HG03064 (cell line): ENCODE measurements around the gene ICAM1.

Source experiments
- ATAC-seq: cut with Tn5 transposase; IDR thresholded peaks from one replicate; pipeline ENCODE4 v1.9.1; 2021; ENCODE audit warnings: low read depth; ENCODE audit not compliant: unreplicated experiment

ICAM1 gene

GRCh38 chr19:10320602-10321416, 49.9 kb downstream of the ICAM1 start:
- no peak for ATAC-seq

DNA sequence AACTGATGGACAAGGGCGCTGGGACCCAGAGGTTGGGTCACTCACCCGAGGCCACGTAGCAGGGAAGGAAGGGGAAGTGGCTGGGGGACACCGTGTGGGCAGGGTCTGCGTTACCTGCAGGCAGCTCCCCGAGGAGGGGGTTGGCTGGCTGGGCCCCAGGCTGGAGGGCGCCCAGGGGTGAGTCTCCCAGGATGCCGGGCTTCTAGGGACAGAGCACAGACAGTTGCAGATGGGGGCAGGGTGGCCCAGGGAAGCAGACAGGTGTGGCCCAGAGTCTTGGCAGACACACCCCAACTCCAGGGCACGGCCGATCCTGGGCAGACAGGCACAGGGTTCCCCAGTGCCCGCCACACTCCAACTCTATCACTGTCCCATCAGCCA, 50.5 kb downstream of the ICAM1 start:
- ATAC-seq: no peak

- no peak for ATAC-seq
Measured at GRCh38 chr19:10321874-10322835, 51.2 kb downstream of the ICAM1 start.

- ATAC-seq: no peak
Measured at GRCh38 chr19:10325732-10326131, 54.8 kb downstream of the ICAM1 start.

- ATAC-seq: no peak
Measured at GRCh38 chr19:10327793-10328192, 56.9 kb downstream of the ICAM1 start.

- ATAC-seq: no peak
Measured at GRCh38 chr19:10328558-10329429, 57.9 kb downstream of the ICAM1 start.

- no peak for ATAC-seq
Measured at GRCh38 chr19:10329555-10329954, 58.6 kb downstream of the ICAM1 start.

GRCh38 chr19:10332158-10332964, 61.4 kb downstream of the ICAM1 start:
- ATAC-seq: no peak

GRCh38 chr19:10332965-10333757, 62.2 kb downstream of the ICAM1 start, which contains the start of gene RAVER1:
RAVER1 (minus strand) TSS chr19:10333529; CDS start chr19:10333507, 22 bp downstream.
- peak; percentile 71 for ATAC-seq

- no peak for ATAC-seq
Measured at GRCh38 chr19:10333758-10334587, 63.1 kb downstream of the ICAM1 start.

DNA sequence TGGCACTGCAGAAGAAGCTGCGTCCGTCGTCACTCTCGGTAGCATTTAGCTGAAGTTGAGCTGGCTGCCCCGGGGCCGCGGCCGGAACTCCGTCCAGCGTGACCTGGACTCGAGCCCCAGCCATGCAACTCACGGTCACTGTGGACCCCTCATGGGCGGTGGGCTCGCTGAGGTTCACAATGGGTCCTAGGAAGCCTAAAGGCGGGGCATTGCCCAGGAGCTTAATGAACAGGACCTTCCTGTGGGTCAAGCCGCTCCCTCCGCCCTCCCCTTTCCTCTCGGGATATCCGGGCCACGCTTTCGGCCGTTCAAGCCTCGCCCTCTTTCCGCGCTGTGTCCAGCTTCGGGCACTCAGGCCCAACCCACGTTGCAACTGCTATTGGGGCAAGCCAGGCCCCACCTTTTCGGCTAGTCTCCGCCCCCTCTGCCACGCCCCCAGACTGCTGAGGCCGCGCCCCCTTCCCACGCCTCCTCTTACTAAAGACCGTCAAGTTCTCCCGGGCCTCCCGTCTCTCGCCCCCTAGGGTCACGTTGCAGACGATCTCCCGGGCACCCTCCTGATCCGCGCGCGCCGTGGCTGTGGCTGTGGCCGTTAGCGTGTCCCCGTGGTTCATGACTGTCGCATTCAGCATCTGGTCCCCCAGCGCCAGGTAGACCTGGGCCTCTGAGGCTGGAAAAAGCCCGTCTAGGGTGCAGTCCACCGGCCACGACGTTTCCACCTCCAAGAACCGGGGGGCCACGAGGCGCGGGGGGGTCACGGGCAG, 63.9 kb downstream of the ICAM1 start:
- no peak for ATAC-seq

- ATAC-seq: no peak
Measured at GRCh38 chr19:10335352-10335985, 64.5 kb downstream of the ICAM1 start.
